DOHH2 (cell line): ENCODE results near the gene AKAIN1.

Experiments
- H3F3A ChIP-seq: fragments of 200-600 bp; sonication (generic), shearing (Covaris generic); 2 replicates; pipeline ENCODE4 v1.6.0; 2016; ENCODE audit warnings: antibody characterized with exemption, mild to moderate bottlenecking; ENCODE audit not compliant: control insufficient read depth, insufficient read depth
- H3K27ac ChIP-seq: fragments of 200-600 bp; sonication (generic); 2 replicates; pipeline ENCODE4 v1.5.1; 2014; ENCODE audit warnings: low read depth, mild to moderate bottlenecking, low read length, moderate library complexity
- H3K27me3 ChIP-seq: fragments of 200-600 bp; sonication (generic); 2 replicates; pipeline ENCODE4 v1.6.1; 2014; ENCODE audit warnings: mild to moderate bottlenecking, low read length, mixed read lengths; ENCODE audit not compliant: control insufficient read depth
- H3K36me3 ChIP-seq: fragments of 200-600 bp; sonication (generic); 2 replicates; pipeline ENCODE4 v1.6.1; 2014; ENCODE audit warnings: mild to moderate bottlenecking, low read length, moderate library complexity, mixed read lengths; ENCODE audit not compliant: control insufficient read depth
- H3K4me1 ChIP-seq: fragments of 200-600 bp; sonication (generic); 2 replicates; pipeline ENCODE4 v1.6.1; 2014; ENCODE audit warnings: mild to moderate bottlenecking, low read length, mixed read lengths; ENCODE audit not compliant: control insufficient read depth
- H3K4me2 ChIP-seq: fragments of 200-600 bp; sonication (generic); 2 replicates; pipeline ENCODE4 v1.6.0; 2014; ENCODE audit warnings: mild to moderate bottlenecking, low read length, moderate library complexity
- H3K4me3 ChIP-seq: fragments of 200-600 bp; sonication (generic); 2 replicates; pipeline ENCODE4 v1.5.1; 2014; ENCODE audit warnings: mild to moderate bottlenecking, low read length, mixed read lengths
- H3K79me2 ChIP-seq: fragments of 200-600 bp; sonication (generic); 2 replicates; pipeline ENCODE4 v1.6.1; 2014; ENCODE audit warnings: mild to moderate bottlenecking, low read length, mixed read lengths; ENCODE audit not compliant: control insufficient read depth
- H3K9me2 ChIP-seq: fragments of 200-600 bp; sonication (generic); replicated peaks from 2 replicates; pipeline ENCODE4 v1.6.1; 2014; ENCODE audit warnings: mild to moderate bottlenecking, low read length, mixed read lengths; ENCODE audit not compliant: control insufficient read depth
- H3K9me3 ChIP-seq: fragments of 200-600 bp; sonication (generic); 2 replicates; pipeline ENCODE4 v1.6.1; 2014; ENCODE audit warnings: antibody characterized with exemption, low read length, mixed read lengths; ENCODE audit not compliant: control insufficient read depth, insufficient read depth
- H4K20me1 ChIP-seq: fragments of 200-600 bp; sonication (generic); 2 replicates; pipeline ENCODE4 v1.6.0; 2014; ENCODE audit warnings: low read depth, mild to moderate bottlenecking, antibody characterized with exemption, low read length, moderate library complexity; ENCODE audit not compliant: control insufficient read depth, insufficient read depth
- EZH2phosphoT487 ChIP-seq: fragments of 200-600 bp; sonication (generic); IDR thresholded peaks from 2 replicates; pipeline ENCODE4 v1.6.1; 2017; ENCODE audit warnings: borderline replicate concordance, mild to moderate bottlenecking, antibody characterized with exemption, low read length, moderate library complexity, mixed read lengths
- TF ChIP-seq, protein P1 (sequence below): fragments of 200-600 bp; sonication (generic); IDR thresholded peaks from one replicate; pipeline ENCODE4 v1.5.1; 2014; ENCODE audit warnings: antibody characterized with exemption, mild to moderate bottlenecking, low read depth, low read length; ENCODE audit not compliant: poor library complexity, severe bottlenecking

Gene AKAIN1

GRCh38 chr18:5097116-5097703 is 99.8 kb downstream of the AKAIN1 start:
- Histone ChIP-seq H3K27ac (no peak overlapping the region), H3K79me2 (no peaks in the 10 kb centered on the region), H3K27me3 (no peaks in the 10 kb centered on the region), H3K9me2 (no peaks in the 10 kb centered on the region), H3K9me3 (no peaks in the 10 kb centered on the region), H3F3A (no peaks in the 10 kb centered on the region), H4K20me1 (no peaks in the 10 kb centered on the region), H3K36me3 (no peaks in the 10 kb centered on the region), H3K4me1 (no peaks in the 10 kb centered on the region), H3K4me3 (no peak overlapping the region), H3K4me2 (no peak overlapping the region)
- TF ChIP-seq, protein P1, sequence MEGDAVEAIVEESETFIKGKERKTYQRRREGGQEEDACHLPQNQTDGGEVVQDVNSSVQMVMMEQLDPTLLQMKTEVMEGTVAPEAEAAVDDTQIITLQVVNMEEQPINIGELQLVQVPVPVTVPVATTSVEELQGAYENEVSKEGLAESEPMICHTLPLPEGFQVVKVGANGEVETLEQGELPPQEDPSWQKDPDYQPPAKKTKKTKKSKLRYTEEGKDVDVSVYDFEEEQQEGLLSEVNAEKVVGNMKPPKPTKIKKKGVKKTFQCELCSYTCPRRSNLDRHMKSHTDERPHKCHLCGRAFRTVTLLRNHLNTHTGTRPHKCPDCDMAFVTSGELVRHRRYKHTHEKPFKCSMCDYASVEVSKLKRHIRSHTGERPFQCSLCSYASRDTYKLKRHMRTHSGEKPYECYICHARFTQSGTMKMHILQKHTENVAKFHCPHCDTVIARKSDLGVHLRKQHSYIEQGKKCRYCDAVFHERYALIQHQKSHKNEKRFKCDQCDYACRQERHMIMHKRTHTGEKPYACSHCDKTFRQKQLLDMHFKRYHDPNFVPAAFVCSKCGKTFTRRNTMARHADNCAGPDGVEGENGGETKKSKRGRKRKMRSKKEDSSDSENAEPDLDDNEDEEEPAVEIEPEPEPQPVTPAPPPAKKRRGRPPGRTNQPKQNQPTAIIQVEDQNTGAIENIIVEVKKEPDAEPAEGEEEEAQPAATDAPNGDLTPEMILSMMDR: no peak
- no peak for TF ChIP-seq EZH2phosphoT487

- Histone ChIP-seq H3K36me3 (no peaks in the 10 kb centered on the region), H3F3A (no peaks in the 10 kb centered on the region), H3K79me2 (no peaks in the 10 kb centered on the region), H3K9me2 (no peaks in the 10 kb centered on the region), H3K4me3 (no peak overlapping the region), H3K9me3 (no peaks in the 10 kb centered on the region), H3K27ac (no peak overlapping the region), H4K20me1 (no peaks in the 10 kb centered on the region), H3K4me2 (no peak overlapping the region), H3K4me1 (no peaks in the 10 kb centered on the region), H3K27me3 (no peaks in the 10 kb centered on the region)
- TF ChIP-seq, protein P1: no peak
- no peak for TF ChIP-seq EZH2phosphoT487
Measured at GRCh38 chr18:5095239-5095638, 101.8 kb downstream of the AKAIN1 start.

GRCh38 chr18:5093902-5094301 is 103.2 kb downstream of the AKAIN1 start:
- Histone ChIP-seq H3K9me3 (no peaks in the 10 kb centered on the region), H3K36me3 (no peaks in the 10 kb centered on the region), H3K4me3 (no peak overlapping the region), H4K20me1 (no peaks in the 10 kb centered on the region), H3K9me2 (no peaks in the 10 kb centered on the region), H3K27ac (no peak overlapping the region), H3F3A (no peaks in the 10 kb centered on the region), H3K4me1 (no peaks in the 10 kb centered on the region), H3K27me3 (no peaks in the 10 kb centered on the region), H3K79me2 (no peaks in the 10 kb centered on the region), H3K4me2 (no peak overlapping the region)
- no peak for TF ChIP-seq EZH2phosphoT487
- TF ChIP-seq, protein P1: no peak
